Cardiac muscle cell (in vitro differentiated cells and primary cell): ENCODE results near the gene TMOD4. TPM values are rescaled to one million over a fixed set of nuclear protein-coding genes. Genes with fewer than 3 reads are reported as not detected.
A peak's percentile ranks its signal among the peaks of the same experiment; 100 is the strongest.

Experiments
- DNase-seq, 2 donors: peaks; one replicate each; pipeline versions ENCODE4 v3.0.0 to v3.0.0-alpha.2; 2010 to 2017; ENCODE audit warnings: low read depth in 1 of 2, low spot score in 1 of 2
- H3K27ac ChIP-seq: fragments of 200-600 bp; sonication (generic); 2 replicates; pipeline ENCODE4 v1.5.1; 2016
- H3K27me3 ChIP-seq: fragments of 200-600 bp; sonication (generic); 2 replicates; pipeline ENCODE4 v1.6.0; 2016; ENCODE audit warnings: control low read depth
- H3K36me3 ChIP-seq: fragments of 200-600 bp; sonication (generic); 2 replicates; pipeline ENCODE4 v1.5.1; 2016; ENCODE audit warnings: control low read depth
- H3K4me1 ChIP-seq: fragments of 200-600 bp; sonication (generic); 2 replicates; pipeline ENCODE4 v1.8.1; 2017; ENCODE audit warnings: low read depth, mild to moderate bottlenecking, mixed run types
- H3K4me3 ChIP-seq: fragments of 200-600 bp; sonication (generic); 2 replicates; pipeline ENCODE4 v1.5.1; 2016; ENCODE audit warnings: mild to moderate bottlenecking
- H3K9me3 ChIP-seq: fragments of 200-600 bp; sonication (generic); 2 replicates; pipeline ENCODE4 v1.5.1; 2017; ENCODE audit warnings: low read depth, mild to moderate bottlenecking, control low read depth
- polyA plus RNA-seq: library from polyadenylated mRNA; unstranded; fragments of >200 nt; fragmentation: Nextera tagmentation; extraction: Ambion mirVana; gene quantifications from 2 replicates; pipeline ENCODE4 v1.2.1, GENCODE V29; 2016
- total RNA-seq: library from RNA; depleted of rRNA; stranded (reverse); fragments of >200 nt; gene quantifications from 2 replicates; pipeline ENCODE4 v1.2.3, GENCODE V29; 2016
- TF ChIP-seq, protein P1 (sequence below): IDR thresholded peaks from 2 replicates; pipeline ENCODE4 v1.5.1; 2012; ENCODE audit warnings: low read depth, mild to moderate bottlenecking, low read length

TMOD4 gene
- total and polyA plus RNA-seq, 2 experiments from 2014 or later: 0.48 TPM; not detected in 1

GRCh38 chr1:151147665-151148064 lies 28.1 kb downstream of the TMOD4 start:
- H3K4me3 ChIP-seq: no peak overlapping the region

GRCh38 chr1:151147132-151147503 lies 28.7 kb downstream of the TMOD4 start:
- TF ChIP-seq, protein P1, sequence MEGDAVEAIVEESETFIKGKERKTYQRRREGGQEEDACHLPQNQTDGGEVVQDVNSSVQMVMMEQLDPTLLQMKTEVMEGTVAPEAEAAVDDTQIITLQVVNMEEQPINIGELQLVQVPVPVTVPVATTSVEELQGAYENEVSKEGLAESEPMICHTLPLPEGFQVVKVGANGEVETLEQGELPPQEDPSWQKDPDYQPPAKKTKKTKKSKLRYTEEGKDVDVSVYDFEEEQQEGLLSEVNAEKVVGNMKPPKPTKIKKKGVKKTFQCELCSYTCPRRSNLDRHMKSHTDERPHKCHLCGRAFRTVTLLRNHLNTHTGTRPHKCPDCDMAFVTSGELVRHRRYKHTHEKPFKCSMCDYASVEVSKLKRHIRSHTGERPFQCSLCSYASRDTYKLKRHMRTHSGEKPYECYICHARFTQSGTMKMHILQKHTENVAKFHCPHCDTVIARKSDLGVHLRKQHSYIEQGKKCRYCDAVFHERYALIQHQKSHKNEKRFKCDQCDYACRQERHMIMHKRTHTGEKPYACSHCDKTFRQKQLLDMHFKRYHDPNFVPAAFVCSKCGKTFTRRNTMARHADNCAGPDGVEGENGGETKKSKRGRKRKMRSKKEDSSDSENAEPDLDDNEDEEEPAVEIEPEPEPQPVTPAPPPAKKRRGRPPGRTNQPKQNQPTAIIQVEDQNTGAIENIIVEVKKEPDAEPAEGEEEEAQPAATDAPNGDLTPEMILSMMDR: no peak
- Histone ChIP-seq H3K27me3 (no peaks in the 10 kb centered on the region), H3K27ac (no peak overlapping the region), H3K4me3 (peak overlapping the region; percentile 64), H3K4me1 (peaks cover 35% of the 10 kb centered on the region), H3K9me3 (no peaks in the 10 kb centered on the region), H3K36me3 (no peaks in the 10 kb centered on the region)
- DNase-seq: peak in 1 of 2 donors; percentile 54

More at GRCh38 chr1:151147665-151148064, 28.1 kb downstream of the TMOD4 start:
- Histone ChIP-seq H3K4me1 (peaks cover 30% of the 10 kb centered on the region), H3K27ac (no peak overlapping the region), H3K36me3 (no peaks in the 10 kb centered on the region), H3K9me3 (no peaks in the 10 kb centered on the region), H3K27me3 (no peaks in the 10 kb centered on the region)
- no peak for DNase-seq
- TF ChIP-seq, protein P1: no peak

- H3K4me1 ChIP-seq: peaks cover 35% of the 10 kb centered on the region
- DNase-seq: peak; percentile 95 to 96
- H3K9me3 ChIP-seq: no peaks in the 10 kb centered on the region
- H3K27ac ChIP-seq: no peak within 1 kb of the TSS
- H3K36me3 ChIP-seq: no peaks in the 10 kb centered on the region
- TF ChIP-seq, protein P1: no peak
- H3K4me3 ChIP-seq: peak within 1 kb of the TSS; percentile 64
- H3K27me3 ChIP-seq: no peaks in the 10 kb centered on the region
Measured at GRCh38 chr1:151146412-151147131, 29.2 kb downstream of the TMOD4 start, which contains the start of gene SEMA6C. Gene SEMA6C, minus strand, starts transcription at chr1:151146631. Its CDS starts 4,010 bp downstream, at chr1:151142621.

- H3K4me1 ChIP-seq: peaks cover 35% of the 10 kb centered on the region
- peak overlapping the region; percentile 64 for H3K4me3 ChIP-seq
- peak in 1 of 2 donors; percentile 11 for DNase-seq
Measured at GRCh38 chr1:151146072-151146411, 29.7 kb downstream of the TMOD4 start.

DNA sequence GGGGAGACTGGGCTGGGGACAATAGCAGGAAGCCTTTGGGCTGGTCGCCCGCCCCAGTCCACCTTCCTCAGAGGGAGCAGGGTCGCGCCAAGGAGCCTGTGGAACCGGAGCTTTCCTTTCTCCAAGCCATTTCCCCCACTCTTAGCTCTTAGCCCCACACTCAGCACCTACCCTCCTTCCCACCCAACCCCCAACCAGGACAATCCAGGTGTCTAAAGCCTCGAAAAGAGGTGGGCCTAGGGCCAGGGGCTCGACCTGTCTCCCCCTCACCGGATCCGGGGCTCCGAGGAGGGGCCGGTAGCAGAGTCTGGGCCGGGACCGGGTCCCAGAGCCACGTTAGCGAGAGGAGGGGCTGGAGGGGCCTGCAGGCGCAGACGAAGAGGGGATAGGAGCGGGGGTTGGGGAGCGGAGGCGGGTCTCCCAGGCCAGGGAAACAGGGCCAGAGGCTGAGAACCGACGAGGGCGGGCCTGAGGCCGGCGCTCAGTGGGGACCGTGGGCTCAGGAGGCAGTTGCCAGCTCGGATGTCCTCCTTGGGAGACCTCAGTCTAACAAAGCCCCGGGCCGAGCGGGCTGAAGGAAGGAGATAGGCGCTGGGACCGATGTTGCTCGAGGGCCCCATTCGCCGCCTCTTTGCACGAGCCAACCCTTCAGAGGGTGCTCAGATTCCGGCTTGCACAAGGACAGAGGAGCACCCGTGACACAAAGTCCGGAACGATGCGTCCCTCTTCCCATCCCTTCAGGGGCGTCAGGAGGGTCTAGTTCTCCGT lies 30.3 kb downstream of the TMOD4 start:
- Histone ChIP-seq H3K9me3 (no peaks in the 10 kb centered on the region), H3K4me3 (peak overlapping the region; percentile 64), H3K27ac (no peak overlapping the region), H3K36me3 (no peaks in the 10 kb centered on the region), H3K4me1 (peaks cover 35% of the 10 kb centered on the region), H3K27me3 (no peaks in the 10 kb centered on the region)
- DNase-seq: peak; percentile 24 to 35
- TF ChIP-seq, protein P1: no peak

More at GRCh38 chr1:151146072-151146411, 29.7 kb downstream of the TMOD4 start:
- Histone ChIP-seq H3K9me3 (no peaks in the 10 kb centered on the region), H3K27me3 (no peaks in the 10 kb centered on the region), H3K36me3 (no peaks in the 10 kb centered on the region), H3K27ac (no peak overlapping the region)
- TF ChIP-seq, protein P1: no peak
